Measurements from ENCODE around the gene CPA1. TPM values are rescaled to one million over a fixed set of nuclear protein-coding genes. Genes with fewer than 3 reads are reported as not detected.

The CPA1 gene
- total and polyA plus RNA-seq, 10 of the 15 experiments (the other 5 are each of a cell fraction or from before 2014, with no cell fraction given), result 8.0 TPM; not detected in 9

DNA sequence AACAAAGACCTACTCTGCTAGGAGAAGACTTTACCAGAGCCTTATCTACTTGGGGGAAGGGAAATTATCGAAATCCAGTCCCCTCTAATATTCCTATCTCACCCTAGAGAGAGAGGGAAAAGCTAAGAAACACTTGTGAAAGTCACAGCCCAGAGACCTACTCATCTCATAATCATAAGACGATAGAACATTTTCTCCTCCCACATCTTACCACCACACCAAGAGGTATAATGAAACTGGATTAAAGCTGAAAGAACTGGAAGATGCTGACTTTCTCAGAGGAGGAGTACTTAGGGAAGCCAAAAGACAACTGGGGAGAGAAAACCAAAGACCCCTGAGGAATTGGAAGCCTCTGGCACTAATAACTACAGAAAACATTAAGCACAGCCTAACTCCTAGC is 46.5 kb upstream of the CPA1 start:
- TF ChIP-seq EGR1 (IDR thresholded peaks at IDR 0.05; ENCODE audit: borderline replicate concordance in 1 of 2, low read depth in 2 of 2, low read length in 2 of 2) (no peak), MYC (IDR thresholded peaks at IDR 0.05; ENCODE audit: insufficient read depth, insufficient read length, insufficient replicate concordance, low read length, severe bottlenecking) (no peak)
- Histone ChIP-seq H3K36me3 (ENCODE audit: control insufficient read depth in 2 of 2, insufficient read depth in 2 of 2, low read length in 1 of 2) (no peaks in the 10 kb centered on the region), H4K20me1 (ENCODE audit: control insufficient read depth, insufficient read depth) (no peaks in the 10 kb centered on the region), H3K9me3 (replicated peaks; ENCODE audit: control insufficient read depth, insufficient read depth, low read length) (no peaks in the 10 kb centered on the region), H3K27ac (ENCODE audit: control insufficient read depth, insufficient read depth) (no peak overlapping the region), H3K79me2 (ENCODE audit: control insufficient read depth, insufficient read depth, low read length) (no peaks in the 10 kb centered on the region), H2AFZ (ENCODE audit: control insufficient read depth, low read depth, low read length) (no peak overlapping the region), H3K4me2 (ENCODE audit: control insufficient read depth, insufficient read depth) (no peak overlapping the region), H3K27me3 (replicated peaks in 1 of 2; ENCODE audit: control insufficient read depth in 2 of 2, insufficient read depth in 2 of 2, low read length in 1 of 2) (no peaks in the 10 kb centered on the region), H3K9ac (ENCODE audit: control insufficient read depth, insufficient read depth, low read length) (no peak overlapping the region), H3K4me3 (no peak overlapping the region), H3K4me1 (ENCODE audit: control insufficient read depth, insufficient read depth, low read length) (no peaks in the 10 kb centered on the region)
- ATAC-seq, result no peak
- in situ Hi-C loops (cut with MboI), result no loop called here
- WGBS (ENCODE audit: insufficient coverage, insufficient replicate concordance, low lambda C conversion rate, missing lambda C conversion rate), result 45% methylated on average over 2 of the region's 2 CpGs
- intact Hi-C loops (cut with micrococcal nuclease; ENCODE audit: unreplicated experiment), result no loop called here
- ChIA-PET SMC1A (ENCODE audit: uncharacterized antibody, unreplicated experiment) (interaction anchor here (0.6 to 1.4 kb wide), 2 partner anchors 11 to 21 kb away, joined by 4 read pairs; partner anchors contain the start of gene CPA5), RAD21 (ENCODE audit: unreplicated experiment) (interaction anchor here (1.3 kb wide), 1 partner anchor 262 kb away, joined by 3 read pairs; no protein-coding TSS in a partner anchor), CTCF (interaction anchor here (1.3 to 1.9 kb wide), 2 partner anchors 10 to 150 kb away, joined by 3 to 4 read pairs; no protein-coding TSS in a partner anchor), POLR2A (no interaction called here)
- no peak for DNase-seq (ENCODE audit: low read depth, low spot score)
- BruUV-seq (replicated peaks), result no TSS peak
- peak; percentile 61 for FAIRE-seq

DNA sequence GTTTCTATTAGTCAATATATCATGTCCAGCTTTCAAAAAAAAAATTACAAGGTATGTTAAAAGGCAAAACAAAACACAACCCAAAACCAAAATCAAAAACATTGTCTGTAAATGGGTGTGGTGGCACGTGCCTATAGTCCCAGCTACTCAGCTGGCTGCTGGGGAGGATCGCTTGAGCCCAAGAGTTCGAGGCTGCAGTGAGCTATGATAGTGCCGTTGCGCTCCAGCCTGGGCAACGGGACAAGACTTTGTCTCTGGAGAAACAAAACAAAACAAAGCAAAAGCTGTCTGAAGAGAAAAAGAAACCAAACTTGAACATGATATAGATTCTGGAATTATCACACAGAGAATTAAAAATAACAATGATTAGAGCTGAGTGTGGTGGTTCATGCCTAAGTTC is 46.0 kb upstream of the CPA1 start:
- H3K36me3 ChIP-seq (ENCODE audit: control insufficient read depth in 2 of 2, insufficient read depth in 2 of 2, low read length in 1 of 2), result no peaks in the 10 kb centered on the region
- no peaks in the 10 kb centered on the region for H3K79me2 ChIP-seq (ENCODE audit: control insufficient read depth, insufficient read depth, low read length)
- WGBS (ENCODE audit: insufficient coverage, insufficient replicate concordance, low lambda C conversion rate, missing lambda C conversion rate), result 78% methylated on average over 6 of the region's 6 CpGs
- POLR2A ChIA-PET, result no interaction called here
- H3K4me1 ChIP-seq (ENCODE audit: control insufficient read depth, insufficient read depth, low read length), result no peaks in the 10 kb centered on the region
- intact Hi-C loops (cut with micrococcal nuclease; ENCODE audit: unreplicated experiment), result no loop called here
- no peak overlapping the region for H3K9ac ChIP-seq (ENCODE audit: control insufficient read depth, insufficient read depth, low read length)
- SMC1A ChIA-PET (ENCODE audit: uncharacterized antibody, unreplicated experiment), result no interaction called here
- RAD21 ChIA-PET (ENCODE audit: unreplicated experiment), result interaction anchor here (1.3 kb wide), 1 partner anchor 262 kb away, joined by 3 read pairs; no protein-coding TSS in a partner anchor
- in situ Hi-C loops (cut with MboI), result no loop called here
- H3K27ac ChIP-seq (ENCODE audit: control insufficient read depth, insufficient read depth), result no peak overlapping the region
- H4K20me1 ChIP-seq (ENCODE audit: control insufficient read depth, insufficient read depth), result no peaks in the 10 kb centered on the region
- DNase-seq (ENCODE audit: low read depth, low spot score) (no peak), ATAC-seq (no peak), FAIRE-seq (no peak)
- no peak overlapping the region for H3K4me3 ChIP-seq
- no peak overlapping the region for H2AFZ ChIP-seq (ENCODE audit: control insufficient read depth, low read depth, low read length)
- BruUV-seq (replicated peaks), result no TSS peak
- no peak overlapping the region for H3K4me2 ChIP-seq (ENCODE audit: control insufficient read depth, insufficient read depth)
- CTCF ChIA-PET, result interaction anchor here (1.3 to 1.9 kb wide), 2 partner anchors 10 to 150 kb away, joined by 3 to 4 read pairs; no protein-coding TSS in a partner anchor
- TF ChIP-seq NBN (IDR thresholded peaks at IDR 0.05), result no peak
- no peak for TF ChIP-seq SP1 (IDR thresholded peaks at IDR 0.05; ENCODE audit: low read depth, low read length)
- no peak for TF ChIP-seq ATF7 (IDR thresholded peaks at IDR 0.05; ENCODE audit: low read depth)
- TF ChIP-seq BHLHE40 (IDR thresholded peaks at IDR 0.05; ENCODE audit: borderline replicate concordance in 1 of 2, low read depth in 2 of 2, low read length in 1 of 2), result peak in 1 of 2 experiments; percentile 21; a peak in 1 of 4 replicates
- no peaks in the 10 kb centered on the region for H3K27me3 ChIP-seq (replicated peaks in 1 of 2; ENCODE audit: control insufficient read depth in 2 of 2, insufficient read depth in 2 of 2, low read length in 1 of 2)
- H3K9me3 ChIP-seq (replicated peaks; ENCODE audit: control insufficient read depth, insufficient read depth, low read length), result no peaks in the 10 kb centered on the region
